Thoracic aorta (tissue), 2 donors: ENCODE results near the gene NUSAP1. TPM values are rescaled to one million over a fixed set of nuclear protein-coding genes. Genes with fewer than 3 reads are reported as not detected.

Experiments used
- ATAC-seq: fragments of 150-250 bp; one replicate; pipeline ENCODE4 v1.8.0; 2017; ENCODE audit warnings: low read depth; ENCODE audit not compliant: insufficient number of reproducible peaks, low FRiP score
- DNase-seq: peaks from one replicate; pipeline ENCODE4 v3.0.0-alpha.2; 2020; ENCODE audit warnings: low spot score
- H3K27ac ChIP-seq, 2 donors: fragments of 200-600 bp; sonication (generic); 1 replicate in 1 of 2; 2 replicates in 1 of 2; pipeline ENCODE4 v1.5.1; 2016; ENCODE audit warnings: mild to moderate bottlenecking in 2 of 2, moderate library complexity in 2 of 2
- H3K27me3 ChIP-seq: fragments of 200-600 bp; sonication (generic); replicated peaks from 2 replicates; pipeline ENCODE4 v1.6.0; 2016; ENCODE audit warnings: mild to moderate bottlenecking; ENCODE audit not compliant: insufficient read depth
- H3K36me3 ChIP-seq: fragments of 200-600 bp; sonication (generic); one replicate; pipeline ENCODE4 v1.5.1; 2016
- H3K4me1 ChIP-seq, 2 donors: fragments of 200-600 bp; sonication (generic); 1 replicate in 1 of 2; 2 replicates in 1 of 2; pipeline versions ENCODE4 v1.5.1 to v1.6.0; 2016; ENCODE audit warnings: low read depth in 2 of 2, mild to moderate bottlenecking in 1 of 2; ENCODE audit not compliant: control insufficient read depth in 1 of 2
- H3K4me3 ChIP-seq: fragments of 200-600 bp; sonication (generic); 2 replicates; pipeline ENCODE4 v1.5.1; 2016; ENCODE audit warnings: mild to moderate bottlenecking
- H3K9me3 ChIP-seq: fragments of 200-600 bp; sonication (generic); 2 replicates; pipeline ENCODE4 v1.5.1; 2016
- total RNA-seq, 2 donors: library from RNA; depleted of rRNA; stranded (reverse); fragments of >200 nt; gene quantifications; one replicate each; pipeline versions ENCODE4 v1.1.0 to v1.2.3, GENCODE V29; 2016
- TF ChIP-seq, protein P1 (sequence below): fragments of 200-600 bp; sonication (generic); IDR thresholded peaks from one replicate; pipeline ENCODE4 v1.5.1; 2019; ENCODE audit warnings: antibody characterized with exemption

NUSAP1 gene
- total RNA-seq, 2 donors from 2014 or later = 1.4 to 5.7 TPM

- H3K36me3 ChIP-seq = peaks cover 13% of the 10 kb centered on the region
- no peak overlapping the region for H3K4me3 ChIP-seq
- no peak for ATAC-seq
- no peaks in the 10 kb centered on the region for H3K4me1 ChIP-seq
- H3K27ac ChIP-seq = no peak overlapping the region
- DNase-seq = no peak
- no peaks in the 10 kb centered on the region for H3K27me3 ChIP-seq
- H3K9me3 ChIP-seq = no peaks in the 10 kb centered on the region
- TF ChIP-seq, protein P1, sequence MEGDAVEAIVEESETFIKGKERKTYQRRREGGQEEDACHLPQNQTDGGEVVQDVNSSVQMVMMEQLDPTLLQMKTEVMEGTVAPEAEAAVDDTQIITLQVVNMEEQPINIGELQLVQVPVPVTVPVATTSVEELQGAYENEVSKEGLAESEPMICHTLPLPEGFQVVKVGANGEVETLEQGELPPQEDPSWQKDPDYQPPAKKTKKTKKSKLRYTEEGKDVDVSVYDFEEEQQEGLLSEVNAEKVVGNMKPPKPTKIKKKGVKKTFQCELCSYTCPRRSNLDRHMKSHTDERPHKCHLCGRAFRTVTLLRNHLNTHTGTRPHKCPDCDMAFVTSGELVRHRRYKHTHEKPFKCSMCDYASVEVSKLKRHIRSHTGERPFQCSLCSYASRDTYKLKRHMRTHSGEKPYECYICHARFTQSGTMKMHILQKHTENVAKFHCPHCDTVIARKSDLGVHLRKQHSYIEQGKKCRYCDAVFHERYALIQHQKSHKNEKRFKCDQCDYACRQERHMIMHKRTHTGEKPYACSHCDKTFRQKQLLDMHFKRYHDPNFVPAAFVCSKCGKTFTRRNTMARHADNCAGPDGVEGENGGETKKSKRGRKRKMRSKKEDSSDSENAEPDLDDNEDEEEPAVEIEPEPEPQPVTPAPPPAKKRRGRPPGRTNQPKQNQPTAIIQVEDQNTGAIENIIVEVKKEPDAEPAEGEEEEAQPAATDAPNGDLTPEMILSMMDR = no peak
These were observed 63.4 kb downstream of the NUSAP1 start for GRCh38 chr15:41396111-41396510.

GRCh38 chr15:41401904-41402267 lies 69.2 kb downstream of the NUSAP1 start:
- peaks cover 5% of the 10 kb centered on the region in 2 donors for H3K4me1 ChIP-seq
- DNase-seq (no peak), ATAC-seq (no peak)
- H3K4me3 ChIP-seq = peak overlapping the region; percentile 89
- peak overlapping the region; percentile 76 to 82 for H3K27ac ChIP-seq
- H3K27me3 ChIP-seq = no peaks in the 10 kb centered on the region
- no peaks in the 10 kb centered on the region for H3K36me3 ChIP-seq
- no peaks in the 10 kb centered on the region for H3K9me3 ChIP-seq
- TF ChIP-seq, protein P1 = no peak

- H3K27ac ChIP-seq = no peak overlapping the region
- ATAC-seq = no peak
- no peaks in the 10 kb centered on the region for H3K9me3 ChIP-seq
- H3K4me1 ChIP-seq = peaks cover 0 to 5% of the 10 kb centered on the region in 2 donors
- no peaks in the 10 kb centered on the region for H3K27me3 ChIP-seq
- TF ChIP-seq, protein P1 = no peak
- H3K4me3 ChIP-seq = no peak overlapping the region
- no peaks in the 10 kb centered on the region for H3K36me3 ChIP-seq
- no peak for DNase-seq
These were observed 74.7 kb downstream of the NUSAP1 start for GRCh38 chr15:41407341-41407740.

DNA sequence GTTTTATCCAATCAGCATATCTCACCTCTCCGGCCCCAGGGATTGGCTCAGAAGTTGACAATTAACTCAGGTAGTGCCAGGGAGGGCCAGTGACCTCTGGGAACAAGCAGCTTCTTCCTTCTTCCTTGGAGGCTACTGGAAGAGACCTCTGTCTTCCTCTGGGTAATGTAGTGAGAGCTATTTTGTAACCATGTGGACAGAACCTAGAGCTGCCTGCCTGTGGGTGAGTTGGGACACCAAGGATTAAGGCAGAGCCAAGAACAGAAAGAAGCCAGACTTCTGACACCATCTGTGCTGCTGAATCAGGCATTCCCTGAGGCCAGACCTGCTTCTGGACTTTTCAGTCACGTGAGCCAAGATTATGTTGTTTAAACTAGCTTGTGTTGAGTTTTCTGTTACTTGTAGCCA lies 75.6 kb downstream of the NUSAP1 start:
- no peak overlapping the region for H3K27ac ChIP-seq
- TF ChIP-seq, protein P1 = no peak
- no peaks in the 10 kb centered on the region for H3K27me3 ChIP-seq
- no peak overlapping the region for H3K4me3 ChIP-seq
- ATAC-seq = no peak
- no peak for DNase-seq
- no peaks in the 10 kb centered on the region for H3K36me3 ChIP-seq
- H3K9me3 ChIP-seq = no peaks in the 10 kb centered on the region
- no peaks in the 10 kb centered on the region for H3K4me1 ChIP-seq

- Histone ChIP-seq H3K4me3 (no peak overlapping the region), H3K36me3 (no peaks in the 10 kb centered on the region), H3K27ac (no peak overlapping the region), H3K9me3 (no peaks in the 10 kb centered on the region), H3K27me3 (no peaks in the 10 kb centered on the region), H3K4me1 (peaks cover 0 to 2% of the 10 kb centered on the region in 2 donors)
- ATAC-seq (no peak), DNase-seq (no peak)
- TF ChIP-seq, protein P1 = no peak
These were observed 78.3 kb downstream of the NUSAP1 start for GRCh38 chr15:41411031-41411430.
